Small intestine (tissue), 7 donors: Measurements from ENCODE around the gene C20orf96. TPM values are rescaled to one million over a fixed set of nuclear protein-coding genes. Genes with fewer than 3 reads are reported as not detected.
"Not testable (repeated sequence)": the region's sequence is repeated elsewhere in the genome, so short reads cannot be mapped to it uniquely, and the experiment has no call there.

Experiments
- DNase-seq, 2 donors: peaks; one replicate each; pipeline versions ENCODE4 v3.0.0 to v3.0.0-alpha.2; 2013
- FAIRE-seq: peaks from 2 replicates; lab custom pipeline; 2012; peaks lifted over from hg19 to GRCh38; lab: Jason Lieb, UNC
- H3K27ac ChIP-seq, 3 donors: one replicate each; pipeline ENCODE4 v1.5.1; 2013; ENCODE audit warnings: low read length in 2 of 3, mild to moderate bottlenecking in 2 of 3, control low read depth in 1 of 3, inconsistent platforms in 1 of 3, low read depth in 1 of 3, moderate library complexity in 1 of 3
- H3K27me3 ChIP-seq, 3 donors: one replicate each; pipeline ENCODE4 v1.6.1; 2013; ENCODE audit warnings: low read length in 3 of 3, inconsistent platforms in 1 of 3; ENCODE audit not compliant: control insufficient read depth in 3 of 3, insufficient read depth in 3 of 3
- H3K36me3 ChIP-seq, 3 donors: one replicate each; pipeline ENCODE4 v1.6.1; 2013; ENCODE audit warnings: low read length in 3 of 3, inconsistent platforms in 1 of 3, low read depth in 1 of 3, mild to moderate bottlenecking in 1 of 3, moderate library complexity in 1 of 3; ENCODE audit not compliant: control insufficient read depth in 3 of 3, insufficient read depth in 2 of 3
- H3K4me1 ChIP-seq, 3 donors: one replicate each; pipeline ENCODE4 v1.6.1; 2013; ENCODE audit warnings: low read length in 2 of 3, inconsistent platforms in 1 of 3, low read depth in 1 of 3, mild to moderate bottlenecking in 1 of 3, moderate library complexity in 1 of 3; ENCODE audit not compliant: control insufficient read depth in 3 of 3, insufficient read depth in 2 of 3
- H3K4me3 ChIP-seq, 3 donors: one replicate each; pipeline ENCODE4 v1.5.1; 2013; ENCODE audit warnings: low read length in 3 of 3, control low read depth in 1 of 3, inconsistent platforms in 1 of 3, low read depth in 1 of 3, mild to moderate bottlenecking in 1 of 3, moderate library complexity in 1 of 3
- H3K9me3 ChIP-seq, 2 donors: one replicate each; pipeline ENCODE4 v1.6.1; 2013; ENCODE audit warnings: low read depth in 1 of 2, low read length in 1 of 2; ENCODE audit not compliant: control insufficient read depth in 2 of 2, insufficient read depth in 1 of 2
- WGBS, 3 donors: extraction: QIAGEN DNeasy Blood & Tissue Kit; methylation state at CpG; one replicate each; pipeline ENCODE4 v1.1.7; 2013; 5-methylcytosine and 5-hydroxymethylcytosine counted together
- polyA plus RNA-seq, 4 donors: library from polyadenylated mRNA; stranded (reverse) in 3 of 4; unstranded in 1 of 4; fragments of 200-250 nt in 3 of 4; fragments of 120-200 nt in 1 of 4; gene quantifications; one replicate each; pipeline versions ENCODE4 v1.2.1 to v1.2.3, GENCODE V29; 2013
- donor health status: healthy with polysubstance abuse.
- donor health status: control.
- donor health status: control.
- donor health status: Bipolar disorder and iron deficiency.
- donor health status: healthy.

The C20orf96 gene
- polyA plus RNA-seq, 4 donors = 3.5 to 8.7 (median 6.7) TPM

GRCh38 chr20:253447-253846 is 37.1 kb downstream of the C20orf96 start:
- not testable (repeated sequence) for H3K27ac ChIP-seq, H3K27me3 ChIP-seq, H3K4me3 ChIP-seq, FAIRE-seq, H3K36me3 ChIP-seq, H3K9me3 ChIP-seq, DNase-seq, H3K4me1 ChIP-seq
- WGBS, 3 donors = 26 to 49% (median 43%) methylated on average over 6 of the region's 6 CpGs

DNA sequence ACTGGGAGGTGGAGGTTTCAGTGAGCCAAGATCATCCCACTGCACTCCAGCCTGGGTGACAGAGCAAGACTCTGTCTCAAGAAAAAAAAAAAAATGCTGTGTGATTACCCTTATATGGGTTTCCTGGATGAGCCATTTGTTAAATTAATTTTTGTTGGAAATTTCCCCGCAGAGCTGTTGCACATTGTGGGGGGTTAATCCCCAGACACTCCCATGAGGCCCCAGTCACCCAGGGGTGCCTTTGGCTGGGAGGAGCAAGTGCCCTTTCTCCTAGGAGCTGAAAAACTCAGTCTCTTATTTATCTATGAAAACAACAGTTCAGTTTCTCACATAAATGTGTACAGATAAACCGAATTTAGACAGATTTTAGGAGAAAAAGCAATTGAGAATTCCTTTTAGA is 37.7 kb downstream of the C20orf96 start:
- DNase-seq (no peak), FAIRE-seq (no peak)
- Histone ChIP-seq H3K9me3 (no peaks in the 10 kb centered on the region), H3K4me1 (no peaks in the 10 kb centered on the region), H3K27ac (no peak overlapping the region), H3K4me3 (no peak overlapping the region), H3K36me3 (no peaks in the 10 kb centered on the region), H3K27me3 (peaks cover 0 to 3% (median 3%) of the 10 kb centered on the region in 3 donors)
- 72 to 78% (median 76%) methylated on average over 2 of the region's 2 CpGs for WGBS, 3 donors

DNA sequence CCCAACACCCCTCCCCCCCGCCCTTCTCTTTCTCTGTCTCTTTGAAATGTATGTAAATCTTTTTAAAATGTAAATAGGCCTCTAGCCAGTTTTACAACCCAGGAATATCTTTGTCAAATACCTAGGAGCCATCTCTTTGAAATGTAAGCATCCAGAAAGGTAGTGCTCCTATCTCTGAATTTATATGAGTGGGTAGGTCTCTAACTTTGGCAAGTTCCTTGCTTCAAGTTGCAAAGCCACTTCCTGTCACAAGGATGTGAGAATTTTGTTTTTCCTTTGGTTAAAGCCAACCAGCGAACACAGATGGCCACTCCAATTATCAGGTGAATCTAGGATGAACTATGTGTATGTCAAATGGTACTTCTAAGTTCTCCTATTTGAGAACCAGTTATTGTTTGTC is 39.2 kb downstream of the C20orf96 start:
- no peak overlapping the region for H3K27ac ChIP-seq
- FAIRE-seq = no peak
- peaks cover 0 to 3% (median 0%) of the 10 kb centered on the region in 3 donors for H3K27me3 ChIP-seq
- no peak overlapping the region for H3K4me3 ChIP-seq
- 42 to 65% (median 47%) methylated on average over 2 of the region's 2 CpGs for WGBS, 3 donors
- no peaks in the 10 kb centered on the region for H3K9me3 ChIP-seq
- H3K36me3 ChIP-seq = no peaks in the 10 kb centered on the region
- no peak for DNase-seq
- H3K4me1 ChIP-seq = no peaks in the 10 kb centered on the region

DNA sequence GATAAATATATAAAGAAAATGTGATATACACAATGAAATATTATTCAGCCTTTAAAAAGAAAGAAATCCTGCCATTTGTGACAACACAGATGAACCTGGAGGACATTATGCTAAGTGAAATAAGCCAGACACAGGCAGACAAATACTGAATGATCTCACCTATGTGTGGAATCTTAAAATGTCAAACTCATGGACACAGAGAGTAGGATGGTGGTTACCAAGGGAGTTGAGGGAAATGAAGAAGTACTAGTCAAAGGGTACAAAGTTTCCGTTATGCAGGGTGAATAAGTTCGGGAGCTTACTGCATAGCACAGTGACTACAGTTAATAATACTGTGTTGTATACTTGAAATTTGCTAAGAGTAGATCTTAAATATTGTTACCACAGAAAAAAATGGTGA is 47.6 kb downstream of the C20orf96 start:
- Histone ChIP-seq H3K36me3 (no peaks in the 10 kb centered on the region), H3K27me3 (no peaks in the 10 kb centered on the region), H3K4me1 (no peaks in the 10 kb centered on the region), H3K4me3 (no peak overlapping the region), H3K9me3 (no peaks in the 10 kb centered on the region), H3K27ac (no peak overlapping the region)
- FAIRE-seq = no peak
- DNase-seq = no peak
- 70 to 92% (median 86%) methylated on average over 2 of the region's 2 CpGs for WGBS, 3 donors

GRCh38 chr20:237929-238328 is 52.6 kb downstream of the C20orf96 start:
- no peak for FAIRE-seq

DNA sequence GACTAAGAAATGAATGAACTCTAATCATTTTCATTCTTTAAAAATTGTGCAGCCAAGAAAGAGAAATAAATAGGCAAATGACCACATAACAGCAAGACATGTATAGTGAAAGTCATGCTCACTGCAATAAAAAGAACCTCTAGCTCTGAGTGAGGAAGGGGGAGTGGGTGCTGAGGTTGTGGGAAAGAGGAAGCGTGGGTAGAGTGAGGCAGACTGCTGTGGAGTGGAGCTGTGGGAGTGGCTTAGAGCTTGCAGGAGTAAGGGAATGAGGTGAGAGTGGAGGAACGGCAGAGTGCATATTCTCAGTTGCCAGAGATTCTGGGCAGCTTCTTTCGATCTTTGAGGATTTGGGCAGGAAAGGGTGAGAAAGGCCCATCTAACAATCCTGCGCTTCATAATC is 53.1 kb downstream of the C20orf96 start:
- no peak for DNase-seq
- no peak for FAIRE-seq
- no peaks in the 10 kb centered on the region for H3K27me3 ChIP-seq
- H3K4me3 ChIP-seq = no peak overlapping the region
- no peaks in the 10 kb centered on the region for H3K4me1 ChIP-seq
- WGBS, 3 donors = 41 to 59% (median 48%) methylated on average over 4 of the region's 4 CpGs
- no peaks in the 10 kb centered on the region for H3K9me3 ChIP-seq
- H3K27ac ChIP-seq = no peak overlapping the region
- H3K36me3 ChIP-seq = no peaks in the 10 kb centered on the region

More at GRCh38 chr20:237929-238328, 52.6 kb downstream of the C20orf96 start:
- 44 to 56% (median 52%) methylated on average over 3 of the region's 3 CpGs for WGBS, 3 donors
- no peak overlapping the region for H3K4me3 ChIP-seq
- H3K27ac ChIP-seq = no peak overlapping the region
- H3K9me3 ChIP-seq = no peaks in the 10 kb centered on the region
- H3K27me3 ChIP-seq = no peaks in the 10 kb centered on the region
- DNase-seq = no peak
- no peaks in the 10 kb centered on the region for H3K4me1 ChIP-seq
- no peaks in the 10 kb centered on the region for H3K36me3 ChIP-seq

GRCh38 chr20:235891-236290 is 54.7 kb downstream of the C20orf96 start:
- no peak for FAIRE-seq
- H3K36me3 ChIP-seq = no peaks in the 10 kb centered on the region
- H3K27ac ChIP-seq = no peak overlapping the region
- no peak for DNase-seq
- WGBS, 3 donors = 65 to 84% (median 73%) methylated on average over 1 of the region's 1 CpG
- H3K4me1 ChIP-seq = no peaks in the 10 kb centered on the region
- no peaks in the 10 kb centered on the region for H3K9me3 ChIP-seq
- H3K4me3 ChIP-seq = no peak overlapping the region
- H3K27me3 ChIP-seq = no peaks in the 10 kb centered on the region

DNA sequence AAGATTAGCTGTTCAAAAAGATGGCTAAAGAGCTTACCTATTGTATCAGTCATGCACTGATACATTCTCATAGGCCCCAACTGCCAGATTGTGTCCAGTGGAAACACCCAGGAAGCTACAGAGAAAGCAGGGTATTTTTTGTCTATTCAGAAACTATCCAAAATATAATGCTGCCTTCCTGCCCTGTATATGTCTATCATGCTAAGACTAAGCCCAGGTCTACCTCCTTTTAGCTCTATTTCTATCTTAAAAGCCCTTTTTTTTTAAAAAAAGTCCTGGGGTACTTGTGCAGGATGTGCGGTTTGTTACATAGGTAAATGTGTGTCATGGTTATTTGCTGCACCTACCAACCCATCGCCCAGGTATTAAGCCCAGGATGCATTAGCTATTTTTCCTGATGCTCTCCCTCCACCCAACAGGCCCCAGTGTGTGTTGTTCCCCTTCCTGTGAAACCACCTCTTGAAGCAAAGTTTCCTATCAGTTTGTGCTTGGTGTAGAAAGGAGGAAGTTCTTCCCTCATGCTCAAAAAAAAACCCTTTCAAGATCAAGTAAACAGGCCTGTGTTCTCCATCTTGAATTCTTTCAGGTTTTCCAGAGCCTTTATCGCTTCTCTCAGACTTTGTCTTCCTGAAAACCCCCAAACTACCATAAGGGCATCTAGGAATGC is 63.0 kb downstream of the C20orf96 start:
- no peak for FAIRE-seq
- no peaks in the 10 kb centered on the region for H3K4me1 ChIP-seq
- no peaks in the 10 kb centered on the region for H3K9me3 ChIP-seq
- H3K36me3 ChIP-seq = no peaks in the 10 kb centered on the region
- no peak overlapping the region for H3K27ac ChIP-seq
- WGBS, 3 donors = 65 to 80% (median 68%) methylated on average over 3 of the region's 3 CpGs
- H3K27me3 ChIP-seq = peaks cover 0 to 2% (median 0%) of the 10 kb centered on the region in 3 donors
- DNase-seq = no peak
- no peak overlapping the region for H3K4me3 ChIP-seq

DNA sequence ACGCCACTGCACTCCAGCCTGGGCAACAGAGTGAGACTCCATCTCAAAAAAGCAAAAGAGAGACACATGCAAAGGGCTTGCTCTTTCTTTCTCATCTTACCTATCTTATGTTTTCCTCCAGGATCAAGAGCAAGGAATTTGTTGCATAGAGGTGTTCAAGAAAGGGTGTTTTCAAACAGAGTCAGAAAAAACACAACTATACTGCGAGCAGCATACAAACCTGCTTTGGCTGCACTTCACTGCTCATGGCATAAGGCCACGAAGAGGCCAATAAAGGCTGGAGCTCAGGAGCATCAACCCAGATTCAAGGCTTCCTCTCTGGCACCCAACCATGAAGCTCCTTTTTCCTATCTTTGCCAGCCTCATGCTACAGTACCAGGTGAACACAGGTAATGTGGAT is 63.6 kb downstream of the C20orf96 start, which contains the start of gene DEFB129:
Gene DEFB129, plus strand, starts transcription at position 301 of the 400 bp plus-strand sequence. Its CDS starts 31 bp downstream, at position 332.
- no peaks in the 10 kb centered on the region for H3K4me1 ChIP-seq
- WGBS, 3 donors = 76 to 83% (median 81%) methylated on average over 3 of the region's 3 CpGs
- DNase-seq (no peak), FAIRE-seq (no peak)
- H3K27me3 ChIP-seq = peaks cover 0 to 2% (median 0%) of the 10 kb centered on the region in 3 donors
- no peaks in the 10 kb centered on the region for H3K36me3 ChIP-seq
- no peaks in the 10 kb centered on the region for H3K9me3 ChIP-seq
- H3K27ac ChIP-seq = no peak within 1 kb of the TSS
- no peak within 1 kb of the TSS for H3K4me3 ChIP-seq
